Tibial nerve (tissue), 4 donors: ENCODE data around the gene RIN2.

Source experiments
- EP300 ChIP-seq, 2 donors: sonication (generic); formaldehyde crosslinking; IDR thresholded peaks; one replicate each; pipeline ENCODE4 v1.6.1; 2017; ENCODE audit warnings: antibody characterized with exemption in 2 of 2, mild to moderate bottlenecking in 1 of 2
- POLR2A ChIP-seq, 2 donors: fragments of 450-650 bp; IDR thresholded peaks; one replicate each; pipeline ENCODE4 v1.6.1; 2017; ENCODE audit warnings: antibody characterized with exemption in 2 of 2, mild to moderate bottlenecking in 2 of 2, moderate library complexity in 2 of 2
- TF ChIP-seq, protein P1 (sequence below), 5 experiments: fragments of 200-600 bp in 3 of 5; fragments of 450-650 bp in 2 of 5; sonication (generic) in 3 of 5; IDR thresholded peaks; one replicate each; pipeline ENCODE4 v1.5.1; 2016 to 2019; ENCODE audit warnings: antibody characterized with exemption in 5 of 5, mild to moderate bottlenecking in 3 of 5, moderate library complexity in 2 of 5

DNA sequence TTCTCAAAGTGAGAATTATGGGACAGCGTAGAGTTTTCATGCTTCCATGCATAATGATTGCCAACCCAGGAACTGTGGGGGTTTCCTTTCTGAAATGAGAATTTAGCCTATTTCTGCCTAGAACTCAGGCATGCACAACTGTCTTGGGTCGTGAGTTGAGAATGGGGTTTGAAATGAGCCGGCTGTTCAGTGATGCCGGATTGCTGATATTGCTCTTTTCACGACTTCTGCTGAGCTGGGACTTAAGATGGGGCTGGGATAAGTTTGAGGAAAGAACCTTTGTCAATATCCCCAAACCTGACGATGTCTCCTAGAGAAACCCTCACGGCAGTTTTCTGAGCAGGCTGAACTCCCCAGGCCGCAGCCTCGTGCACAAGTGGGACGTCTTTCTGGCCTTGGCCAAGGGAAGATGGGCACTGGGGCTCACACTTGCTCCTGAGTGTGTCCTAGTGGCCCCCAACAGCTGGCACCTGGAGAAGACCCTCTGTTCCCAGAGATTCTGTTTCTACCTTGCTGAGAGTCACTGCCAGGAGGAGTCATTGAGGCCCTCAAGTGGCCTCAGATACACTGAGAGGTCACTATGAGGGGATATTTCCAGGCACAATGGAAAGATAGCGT lies 34.1 kb upstream of the RIN2 start:
- TF ChIP-seq, protein P1, sequence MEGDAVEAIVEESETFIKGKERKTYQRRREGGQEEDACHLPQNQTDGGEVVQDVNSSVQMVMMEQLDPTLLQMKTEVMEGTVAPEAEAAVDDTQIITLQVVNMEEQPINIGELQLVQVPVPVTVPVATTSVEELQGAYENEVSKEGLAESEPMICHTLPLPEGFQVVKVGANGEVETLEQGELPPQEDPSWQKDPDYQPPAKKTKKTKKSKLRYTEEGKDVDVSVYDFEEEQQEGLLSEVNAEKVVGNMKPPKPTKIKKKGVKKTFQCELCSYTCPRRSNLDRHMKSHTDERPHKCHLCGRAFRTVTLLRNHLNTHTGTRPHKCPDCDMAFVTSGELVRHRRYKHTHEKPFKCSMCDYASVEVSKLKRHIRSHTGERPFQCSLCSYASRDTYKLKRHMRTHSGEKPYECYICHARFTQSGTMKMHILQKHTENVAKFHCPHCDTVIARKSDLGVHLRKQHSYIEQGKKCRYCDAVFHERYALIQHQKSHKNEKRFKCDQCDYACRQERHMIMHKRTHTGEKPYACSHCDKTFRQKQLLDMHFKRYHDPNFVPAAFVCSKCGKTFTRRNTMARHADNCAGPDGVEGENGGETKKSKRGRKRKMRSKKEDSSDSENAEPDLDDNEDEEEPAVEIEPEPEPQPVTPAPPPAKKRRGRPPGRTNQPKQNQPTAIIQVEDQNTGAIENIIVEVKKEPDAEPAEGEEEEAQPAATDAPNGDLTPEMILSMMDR (IDR thresholded peaks at IDR 0.05), result no peak
- TF ChIP-seq EP300 (IDR thresholded peaks at IDR 0.05), result no peak
- TF ChIP-seq POLR2A (IDR thresholded peaks at IDR 0.05), result no peak
